ENCODE results near the gene GULP1.

- TF ChIP-seq POLR2A (IDR thresholded peaks at IDR 0.05; ENCODE audit: borderline replicate concordance, extremely low read depth, insufficient read depth, insufficient read length): no peak
- TF ChIP-seq EZH2 (IDR thresholded peaks at IDR 0.05): no peak
- TF ChIP-seq REST (IDR thresholded peaks at IDR 0.05; ENCODE audit: low read depth): no peak
- TF ChIP-seq TCF7L2 (IDR thresholded peaks at IDR 0.05; ENCODE audit: borderline replicate concordance, extremely low read depth, insufficient read depth, insufficient read length): no peak
- TF ChIP-seq CTCF (IDR thresholded peaks at IDR 0.05 in 2 of 3, conservative IDR thresholded peaks at IDR 0.05 in 1 of 3; ENCODE audit: borderline replicate concordance in 1 of 3, insufficient read depth in 1 of 3, low read depth in 2 of 3, low read length in 2 of 3): no peak
Measured at GRCh38 chr2:188425266-188425665, 133.6 kb downstream of the GULP1 start.
